Brain pericyte (primary cell): Measurements from ENCODE around the gene LINC00632.
"Not testable (repeated sequence)": the region's sequence is repeated elsewhere in the genome, so short reads cannot be mapped to it uniquely, and the experiment has no call there.

Experiments
- DNase-seq: peaks from one replicate; pipeline ENCODE4 v3.0.0-alpha.2; 2012; ENCODE audit warnings: low read depth, low spot score

The LINC00632 gene

GRCh38 chrX:140709421-140709846 is at the start of gene LINC00632:
LINC00632 (plus strand) TSS chrX:140709759.
- DNase-seq = no peak

- no peak for DNase-seq
Measured at GRCh38 chrX:140661643-140662042, 47.9 kb upstream of the LINC00632 start.

GRCh38 chrX:140664939-140665338 is 44.6 kb upstream of the LINC00632 start:
- DNase-seq = no peak

DNA sequence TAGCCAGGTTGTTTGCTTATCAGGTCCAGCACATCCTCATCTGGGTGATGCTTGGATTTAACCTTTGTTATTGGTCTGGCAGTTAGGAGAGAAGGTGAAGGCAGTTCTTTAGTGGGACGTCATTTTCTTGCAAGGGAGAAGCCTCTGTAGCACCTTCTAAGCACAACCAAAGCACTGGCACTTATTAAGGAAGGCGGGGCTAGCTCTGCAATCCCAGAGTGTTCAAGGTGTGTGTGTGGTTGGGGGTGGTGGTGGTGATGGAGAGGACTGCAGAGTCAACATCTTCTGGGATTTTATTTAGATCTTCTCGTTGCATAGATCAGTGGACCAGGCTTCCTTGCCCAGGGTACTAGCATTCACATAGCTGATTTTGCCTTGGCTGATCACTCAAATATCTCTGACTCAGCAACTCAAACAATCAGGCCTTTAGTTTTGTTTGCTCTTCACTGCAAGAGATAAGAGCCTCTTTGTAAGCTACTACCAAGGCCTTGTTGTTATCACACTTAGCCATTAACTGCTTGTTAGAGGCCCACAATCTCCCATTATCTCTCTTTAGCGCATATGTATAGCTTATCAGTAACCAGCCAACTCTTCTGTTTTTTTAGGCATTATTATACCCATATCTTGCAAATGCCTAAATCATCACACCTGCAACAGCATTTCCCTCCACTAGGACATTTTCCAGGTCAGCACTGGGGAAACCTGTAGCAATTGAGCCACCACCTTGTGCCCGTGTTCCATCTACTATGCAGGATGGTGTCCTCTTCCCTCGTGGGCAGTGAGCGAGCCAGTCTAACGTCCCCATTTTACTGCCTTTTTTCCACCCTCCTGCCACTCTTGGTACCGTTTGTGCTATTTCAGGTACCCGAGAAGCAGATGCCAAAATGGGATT is 36.5 kb upstream of the LINC00632 start:
- no peak for DNase-seq

GRCh38 chrX:140687706-140688105 is 21.9 kb upstream of the LINC00632 start:
- no peak for DNase-seq

- DNase-seq = not testable (repeated sequence)
Measured at GRCh38 chrX:140691596-140691995, 18.0 kb upstream of the LINC00632 start.

- no peak for DNase-seq
Measured at GRCh38 chrX:140697618-140698017, 11.9 kb upstream of the LINC00632 start.

- no peak for DNase-seq
Measured at GRCh38 chrX:140701480-140701879, 8.1 kb upstream of the LINC00632 start.

GRCh38 chrX:140710710-140711109 is 1.2 kb downstream of the LINC00632 start:
- DNase-seq = no peak

- no peak for DNase-seq
Measured at GRCh38 chrX:140711894-140712293, 2.3 kb downstream of the LINC00632 start.

DNA sequence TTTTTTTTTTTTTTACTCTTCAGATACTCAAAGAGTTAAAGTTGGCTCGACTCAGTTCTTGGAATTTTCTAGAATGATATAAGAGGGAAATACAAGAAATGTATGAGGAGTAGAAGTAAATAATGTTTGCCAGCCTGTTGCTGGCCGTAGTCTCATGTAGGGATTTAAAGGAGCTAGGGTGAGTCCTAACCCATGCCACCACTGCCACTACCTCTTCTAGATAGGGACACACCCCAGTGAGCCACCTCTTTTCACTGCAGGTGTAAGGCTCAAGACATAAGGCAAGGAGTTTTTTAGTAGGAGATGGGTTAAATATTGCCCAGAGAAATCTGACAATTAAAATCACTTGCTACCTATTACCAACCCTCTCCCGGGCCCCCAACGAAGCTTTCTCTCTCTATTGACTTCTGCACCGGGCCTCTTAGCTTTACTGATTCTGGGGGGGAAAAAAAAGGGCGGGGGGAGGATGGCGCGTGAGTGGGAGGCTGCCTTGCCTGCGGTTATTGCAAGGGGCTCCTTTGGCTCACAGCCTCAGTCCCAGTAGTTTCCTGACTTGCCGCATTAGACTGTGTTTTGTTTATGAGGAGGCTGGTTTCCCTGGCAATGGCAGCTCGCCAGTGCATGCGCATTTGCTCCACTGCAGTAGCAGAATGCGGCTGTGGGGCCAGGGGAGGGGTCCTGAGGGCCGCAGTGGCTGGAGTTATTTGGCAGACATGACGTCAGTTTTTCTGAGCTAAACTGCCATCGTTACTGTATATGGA is 3.0 kb downstream of the LINC00632 start:
- no peak for DNase-seq

DNA sequence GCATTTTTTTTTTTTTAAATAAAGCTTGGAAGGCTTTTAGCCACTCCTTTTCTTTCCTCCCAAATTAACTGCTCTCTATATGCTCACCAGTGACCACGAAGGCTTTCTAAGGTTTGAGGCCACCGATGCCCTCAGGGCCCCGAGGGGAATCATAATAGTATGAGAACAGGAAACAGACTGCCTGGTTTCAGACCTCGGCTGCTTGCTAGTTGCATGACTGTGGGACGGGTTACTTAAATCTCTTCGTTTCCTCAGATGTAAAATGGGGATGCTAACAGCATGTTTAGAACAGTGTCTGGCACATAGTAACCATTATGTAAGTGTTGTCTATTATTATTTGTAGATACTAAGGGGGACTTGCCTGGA is 3.6 kb downstream of the LINC00632 start:
- DNase-seq = no peak

DNA sequence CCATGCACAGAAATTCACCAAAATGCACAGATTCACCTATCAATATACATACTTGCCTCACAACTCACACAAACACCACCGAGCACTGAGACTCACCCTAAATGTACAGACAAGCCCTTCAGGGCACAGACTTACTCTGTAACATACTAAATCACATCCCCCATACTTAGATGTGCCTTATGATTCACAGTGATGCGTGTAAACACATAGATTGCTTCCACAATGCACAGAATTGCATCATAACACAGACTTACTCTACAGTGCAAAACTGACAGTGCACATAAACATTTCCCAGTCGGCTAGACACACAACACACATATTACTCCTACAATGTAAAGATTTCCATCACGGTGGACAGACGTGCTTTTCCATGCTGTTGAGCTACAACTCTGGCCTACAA is 6.2 kb downstream of the LINC00632 start:
- no peak for DNase-seq

- DNase-seq = no peak
Measured at GRCh38 chrX:140723121-140723715, 13.7 kb downstream of the LINC00632 start.

DNA sequence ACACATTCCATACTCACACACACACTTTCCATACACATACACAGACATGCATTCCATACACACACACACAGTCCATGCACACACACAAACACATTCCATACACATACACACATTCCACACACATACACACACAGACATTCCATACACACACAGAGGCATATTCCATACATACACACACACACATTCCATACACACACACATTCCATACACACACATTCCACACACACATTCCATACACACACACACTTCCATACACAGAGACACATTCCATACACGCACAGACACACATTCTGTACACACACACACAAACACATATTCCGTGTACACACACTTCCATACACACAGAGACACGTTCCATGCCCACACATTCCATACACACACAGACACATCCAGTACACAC is 14.8 kb downstream of the LINC00632 start:
- no peak for DNase-seq

GRCh38 chrX:140724736-140725135 is 15.2 kb downstream of the LINC00632 start:
- no peak for DNase-seq

DNA sequence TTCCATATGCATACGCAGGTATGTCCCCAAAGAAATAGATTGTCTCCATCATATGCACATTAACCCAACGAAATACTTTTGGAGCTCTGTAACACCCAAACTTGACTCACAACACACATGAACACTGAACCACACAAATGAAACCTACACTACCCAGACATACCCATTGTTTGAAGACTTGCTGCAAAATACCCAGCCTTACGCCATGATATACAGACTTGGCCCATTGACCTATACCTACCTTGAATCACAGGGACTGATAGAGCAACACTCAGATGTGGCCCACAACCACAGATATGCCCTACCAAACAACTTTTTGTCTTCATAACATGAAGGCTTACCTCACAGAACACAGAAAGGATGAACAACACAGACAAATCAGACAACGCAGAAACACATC is 15.9 kb downstream of the LINC00632 start:
- no peak for DNase-seq

DNA sequence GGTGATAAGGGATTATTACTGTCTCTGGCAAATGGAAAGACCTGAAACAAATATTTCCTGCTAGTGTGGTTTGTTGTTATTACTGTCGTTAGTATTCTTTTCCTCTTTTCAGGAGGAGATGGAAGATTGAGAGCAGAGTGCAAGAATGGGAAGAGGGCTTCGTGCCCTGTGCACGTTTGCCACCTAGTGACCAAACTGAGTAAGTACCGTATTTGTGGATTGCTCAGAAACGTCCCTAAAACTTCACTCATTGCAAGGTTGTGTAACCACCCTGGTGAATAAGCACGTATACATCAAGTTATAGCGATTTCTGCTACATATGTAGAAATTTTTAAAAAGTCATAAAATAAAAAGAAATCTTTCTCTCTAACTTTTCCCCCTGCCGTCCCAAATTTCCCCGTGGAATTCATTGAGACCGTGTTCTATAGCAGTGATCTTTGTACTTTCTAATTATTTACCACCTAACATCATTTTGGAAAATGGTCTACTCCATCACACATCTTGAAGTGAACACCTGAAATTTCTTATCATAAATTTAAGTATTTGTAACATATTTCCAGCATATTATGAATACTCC is 24.3 kb downstream of the LINC00632 start:
- DNase-seq = no peak

- DNase-seq = no peak
Measured at GRCh38 chrX:140744085-140744484, 34.5 kb downstream of the LINC00632 start.

DNA sequence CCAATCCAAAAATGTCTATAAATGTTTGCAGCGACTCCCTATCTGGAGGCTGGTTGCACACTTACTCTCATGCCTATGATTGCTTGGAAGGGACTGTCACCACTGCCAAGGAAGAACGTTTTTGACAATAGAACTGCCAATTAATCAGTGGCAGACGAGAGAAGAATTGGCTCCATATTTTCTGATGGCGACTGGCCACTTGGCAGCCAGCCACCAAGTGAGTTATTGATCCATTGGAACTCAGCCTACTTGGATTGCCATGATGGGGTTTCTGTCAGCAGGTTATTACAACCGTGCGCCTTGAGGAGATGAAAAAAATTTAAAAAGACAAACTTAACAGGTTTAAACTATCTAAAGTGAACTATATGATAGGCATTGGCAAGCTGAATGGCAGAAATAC is 47.4 kb downstream of the LINC00632 start:
- DNase-seq = no peak

DNA sequence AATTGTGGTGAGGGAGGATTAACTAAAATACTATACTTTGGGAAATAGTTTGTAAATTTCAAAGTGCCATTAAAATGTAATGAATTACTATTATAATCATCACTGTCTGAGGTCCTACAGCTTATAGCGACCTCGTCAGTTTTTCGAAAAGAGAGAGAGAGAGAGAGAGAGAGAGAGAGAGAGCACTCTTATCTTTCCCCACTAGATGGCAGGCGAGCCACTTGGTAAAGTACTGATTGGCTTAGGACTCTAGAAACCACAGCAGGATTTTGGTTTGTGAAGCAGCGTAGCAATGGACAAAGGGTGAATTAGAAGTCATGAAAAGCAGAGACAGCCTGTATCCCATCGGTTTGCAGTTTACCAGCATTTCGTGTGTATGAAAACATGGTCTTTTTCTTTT is 52.5 kb downstream of the LINC00632 start:
- DNase-seq = no peak

DNA sequence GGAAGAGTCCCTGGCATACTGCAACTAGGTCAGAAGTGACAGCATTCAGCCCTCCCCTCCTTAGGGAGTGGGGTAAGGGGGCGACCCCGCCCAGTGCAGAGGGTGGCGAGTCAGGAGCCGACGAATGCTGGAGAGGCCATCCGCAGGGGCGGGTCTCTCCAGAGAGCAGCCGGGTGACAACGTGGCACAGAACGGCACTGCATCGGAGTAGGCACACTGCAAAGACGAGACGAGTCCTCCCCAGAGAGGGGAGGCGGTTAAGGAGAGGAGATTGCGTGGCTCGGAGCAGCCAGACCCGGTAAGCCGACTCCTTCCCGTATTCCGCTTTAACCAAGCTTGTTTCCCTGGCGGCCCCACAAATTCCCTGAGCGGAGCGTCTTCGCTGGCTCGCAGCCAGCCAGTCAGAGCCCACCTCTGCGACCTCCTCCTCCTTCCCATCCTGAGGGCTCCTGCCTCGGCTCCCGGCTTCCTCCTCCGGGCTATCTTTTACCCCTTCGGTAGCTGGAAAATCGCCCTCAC is 54.9 kb downstream of the LINC00632 start:
- DNase-seq = no peak
